H1 (cell line): ENCODE results near the gene GALNT17. TPM values are rescaled to one million over a fixed set of nuclear protein-coding genes. Genes with fewer than 3 reads are reported as not detected.

Experiments
- CTCF ChIA-PET: fragments of 300-600 bp; sonication (Branson Sonifier 250); formaldehyde crosslinking; loops from one replicate; lab custom pipeline; 2021; ENCODE audit not compliant: partially characterized antibody; lab: Charles Lee
- POLR2A ChIA-PET: fragments of 300-600 bp; sonication (Branson Sonifier 250); formaldehyde crosslinking; loops from one replicate; lab custom pipeline; 2021; ENCODE audit warnings: inconsistent platforms; ENCODE audit not compliant: partially characterized antibody; lab: Charles Lee
- DNase-seq, 2 experiments: peaks; one replicate each; pipeline versions ENCODE4 v3.0.0 to v3.0.0-alpha.2; 2010 to 2022; ENCODE audit warnings: low spot score in 2 of 2, low read depth in 1 of 2, mixed read lengths in 1 of 2
- FAIRE-seq: peaks from 2 replicates; lab custom pipeline; 2011; peaks lifted over from hg19 to GRCh38; lab: Jason Lieb, UNC
- H2AFZ ChIP-seq: 2 replicates; pipeline ENCODE4 v1.8.1; 2012; ENCODE audit warnings: low read length, inconsistent platforms
- H2AK5ac ChIP-seq: 2 replicates; pipeline ENCODE4 v1.6.1; 2013; ENCODE audit warnings: low read depth, low read length
- H2BK120ac ChIP-seq: replicated peaks from 2 replicates; pipeline ENCODE3; 2013; ENCODE audit warnings: low read depth, low read length, inconsistent platforms
- H2BK12ac ChIP-seq: 2 replicates; pipeline ENCODE4 v1.6.1; 2013; ENCODE audit warnings: low read depth, low read length
- H2BK15ac ChIP-seq: 2 replicates; pipeline ENCODE4 v1.6.1; 2013; ENCODE audit warnings: low read length
- H2BK20ac ChIP-seq: 2 replicates; pipeline ENCODE4 v1.6.1; 2013; ENCODE audit warnings: low read length
- H2BK5ac ChIP-seq: 2 replicates; pipeline ENCODE4 v1.6.1; 2013; ENCODE audit warnings: low read depth, low read length
- H3K14ac ChIP-seq: 2 replicates; pipeline ENCODE4 v1.6.1; 2013; ENCODE audit warnings: inconsistent platforms; ENCODE audit not compliant: insufficient read length
- H3K18ac ChIP-seq: 2 replicates; pipeline ENCODE4 v1.6.1; 2013; ENCODE audit warnings: low read length; ENCODE audit errors: extremely low read depth
- H3K23ac ChIP-seq: 2 replicates; pipeline ENCODE4 v1.6.1; 2013; ENCODE audit warnings: inconsistent platforms; ENCODE audit not compliant: insufficient read length
- H3K23me2 ChIP-seq: 2 replicates; pipeline ENCODE4 v1.6.1; 2013; ENCODE audit warnings: low read depth, low read length
- H3K27ac ChIP-seq: 2 replicates; pipeline ENCODE4 v1.6.1; 2011; ENCODE audit warnings: low read depth, low read length, inconsistent platforms
- H3K27me3 ChIP-seq, 4 experiments: replicated peaks in 1 of 4; 1 replicate in 1 of 4; 2 replicates in 3 of 4; pipeline versions ENCODE4 v1.6.1 to v1.8.1; 2011 to 2013; ENCODE audit warnings: low read length in 3 of 4, mild to moderate bottlenecking in 3 of 4, inconsistent platforms in 2 of 4, mixed read lengths in 2 of 4, moderate library complexity in 1 of 4; ENCODE audit not compliant: control insufficient read depth in 3 of 4, insufficient read depth in 3 of 4; ENCODE audit errors: extremely low read depth in 1 of 4
- H3K36me3 ChIP-seq, 4 experiments: 2 replicates each; pipeline versions ENCODE4 v1.6.1 to v1.8.1; 2011 to 2013; ENCODE audit warnings: mild to moderate bottlenecking in 4 of 4, low read length in 3 of 4, moderate library complexity in 2 of 4, control low read depth in 1 of 4, inconsistent platforms in 1 of 4; ENCODE audit not compliant: insufficient read depth in 4 of 4, control insufficient read depth in 2 of 4
- H3K4ac ChIP-seq: replicated peaks from 2 replicates; pipeline ENCODE3; 2013; ENCODE audit warnings: low read length, low read depth, mixed read lengths, inconsistent platforms; ENCODE audit not compliant: insufficient read length
- H3K4me1 ChIP-seq, 4 experiments: replicated peaks in 1 of 4; 1 replicate in 1 of 4; 2 replicates in 3 of 4; pipeline versions ENCODE4 v1.6.1 to v1.8.1; 2011 to 2013; ENCODE audit warnings: low read length in 3 of 4, inconsistent platforms in 2 of 4, mixed read lengths in 1 of 4; ENCODE audit not compliant: insufficient read depth in 4 of 4, control insufficient read depth in 3 of 4
- H3K4me2 ChIP-seq, 2 experiments: 2 replicates each; pipeline versions ENCODE4 v1.6.1 to v1.8.1; 2011 to 2013; ENCODE audit warnings: low read depth in 2 of 2, low read length in 2 of 2, control low read depth in 1 of 2, inconsistent platforms in 1 of 2, mild to moderate bottlenecking in 1 of 2; ENCODE audit not compliant: insufficient read depth in 1 of 2
- H3K4me3 ChIP-seq, 4 experiments: fragments of 200-600, 300-600 bp in 1 of 4; sonication (generic), shearing (Covaris generic), sonication (Bioruptor Twin) in 1 of 4; 2 replicates each; pipeline versions ENCODE4 v1.5.1 to v1.8.1; 2011 to 2016; ENCODE audit warnings: low read length in 4 of 4, low read depth in 3 of 4, control low read depth in 2 of 4, inconsistent platforms in 2 of 4, mild to moderate bottlenecking in 2 of 4, mixed read lengths in 1 of 4, moderate library complexity in 1 of 4; ENCODE audit not compliant: insufficient read depth in 2 of 4; ENCODE audit errors: extremely low read depth in 1 of 4
- H3K56ac ChIP-seq: replicated peaks from 2 replicates; pipeline ENCODE3; 2013; ENCODE audit warnings: low read depth, mild to moderate bottlenecking, mixed read lengths, low read length, inconsistent platforms; ENCODE audit not compliant: insufficient read length
- H3K79me1 ChIP-seq: 2 replicates; pipeline ENCODE4 v1.6.1; 2013; ENCODE audit warnings: low read depth, low read length, control low read depth
- H3K79me2 ChIP-seq, 2 experiments: 2 replicates each; pipeline versions ENCODE4 v1.6.1 to v1.8.1; 2012 to 2013; ENCODE audit warnings: low read length in 2 of 2, mild to moderate bottlenecking in 2 of 2, inconsistent platforms in 1 of 2; ENCODE audit not compliant: insufficient read depth in 2 of 2, control insufficient read depth in 1 of 2
- H3K9ac ChIP-seq, 4 experiments: replicated peaks in 1 of 4; 1 replicate in 1 of 4; 2 replicates in 3 of 4; pipeline versions ENCODE4 v1.6.1 to v1.8.1; 2011 to 2013; ENCODE audit warnings: low read depth in 3 of 4, low read length in 3 of 4, control low read depth in 2 of 4, mild to moderate bottlenecking in 2 of 4, moderate library complexity in 2 of 4, inconsistent platforms in 1 of 4; ENCODE audit errors: extremely low read depth in 1 of 4
- H3K9me3 ChIP-seq, 2 experiments: 2 replicates each; pipeline versions ENCODE4 v1.6.1 to v1.8.1; 2012 to 2013; ENCODE audit warnings: mild to moderate bottlenecking in 2 of 2, moderate library complexity in 2 of 2, control low read depth in 1 of 2, inconsistent platforms in 1 of 2, low read depth in 1 of 2, low read length in 1 of 2, mixed read lengths in 1 of 2; ENCODE audit not compliant: insufficient read depth in 2 of 2
- H4K20me1 ChIP-seq, 2 experiments: replicated peaks in 1 of 2; 2 replicates each; pipeline versions ENCODE3 to v1.8.1; 2011 to 2013; ENCODE audit warnings: inconsistent platforms in 2 of 2, low read length in 2 of 2, mild to moderate bottlenecking in 1 of 2; ENCODE audit not compliant: insufficient read depth in 2 of 2, control insufficient read depth in 1 of 2
- H4K5ac ChIP-seq: 2 replicates; pipeline ENCODE4 v1.6.1; 2013; ENCODE audit warnings: low read length, low read depth, mixed read lengths, inconsistent platforms; ENCODE audit not compliant: insufficient read length
- H4K8ac ChIP-seq: 2 replicates; pipeline ENCODE4 v1.8.0; 2013; ENCODE audit warnings: mild to moderate bottlenecking, moderate library complexity, low read length, inconsistent platforms; ENCODE audit not compliant: insufficient read depth; ENCODE audit errors: extremely low read depth
- H4K91ac ChIP-seq: replicated peaks from 2 replicates; pipeline ENCODE3; 2013; ENCODE audit warnings: low read length, mixed read lengths, inconsistent platforms; ENCODE audit not compliant: insufficient read length
- ATF2 ChIP-seq: IDR thresholded peaks from 2 replicates; pipeline ENCODE4 v1.6.1; 2012; ENCODE audit warnings: low read length, inconsistent platforms
- BCL11A ChIP-seq, 2 experiments: IDR thresholded peaks; one replicate each; pipeline ENCODE4 v1.6.1; 2011; ENCODE audit warnings: low read depth in 2 of 2, low read length in 2 of 2, mild to moderate bottlenecking in 2 of 2
- CHD2 ChIP-seq: IDR thresholded peaks from 2 replicates; pipeline ENCODE4 v1.6.1; 2012; ENCODE audit warnings: low read length, improper control_type of control experiment
- JUN ChIP-seq: IDR thresholded peaks from 2 replicates; pipeline ENCODE4 v1.6.1; 2011; ENCODE audit warnings: low read depth, mild to moderate bottlenecking, improper control_type of control experiment, low read length
- MAFK ChIP-seq: IDR thresholded peaks from 2 replicates; pipeline ENCODE4 v1.6.1; 2012; ENCODE audit warnings: low read depth, mild to moderate bottlenecking, improper control_type of control experiment, low read length
- NANOG ChIP-seq: IDR thresholded peaks from 2 replicates; pipeline ENCODE4 v1.6.1; 2011; ENCODE audit warnings: low read length, low read depth, mild to moderate bottlenecking, inconsistent platforms; ENCODE audit not compliant: insufficient read depth, poor library complexity, severe bottlenecking
- POLR2A ChIP-seq, 2 experiments: IDR thresholded peaks; 1 replicate in 1 of 2; 2 replicates in 1 of 2; pipeline ENCODE4 v1.6.1; 2011; ENCODE audit warnings: low read depth in 2 of 2, low read length in 2 of 2, mild to moderate bottlenecking in 2 of 2; ENCODE audit errors: control extremely low read depth in 1 of 2
- SRF ChIP-seq: IDR thresholded peaks from 2 replicates; pipeline ENCODE4 v1.6.1; 2011; ENCODE audit warnings: mild to moderate bottlenecking, low read depth, low read length, moderate library complexity
- YY1 ChIP-seq: IDR thresholded peaks from 2 replicates; pipeline ENCODE4 v1.6.1; 2011; ENCODE audit warnings: low read depth, mild to moderate bottlenecking, low read length
- WGBS, 2 experiments: shearing (Covaris generic) in 1 of 2; methylation state at CpG; one replicate each; pipeline versions ENCODE4 v1.1.6 to v1.1.7; 2013 to 2015; ENCODE audit warnings: low lambda C conversion rate in 2 of 2, mixed read lengths in 2 of 2, inconsistent platforms in 1 of 2, low coverage in 1 of 2, missing lambda C conversion rate in 1 of 2; ENCODE audit not compliant: insufficient replicate concordance in 2 of 2, insufficient coverage in 1 of 2, insufficient read length in 1 of 2; ENCODE audit errors: extremely low coverage in 1 of 2, missing lambda C conversion rate in 1 of 2; 5-methylcytosine and 5-hydroxymethylcytosine counted together
- polyA plus RNA-seq, 7 experiments: library from polyadenylated mRNA; depleted of rRNA in 3 of 7; stranded (reverse) in 5 of 7; unstranded in 2 of 7; fragments of >200 nt in 5 of 7; fragments of 200-250 nt in 2 of 7; gene quantifications; 1 replicate in 5 of 7; 2 replicates in 1 of 7; 4 replicates in 1 of 7; pipeline versions ENCODE4 v1.2.1 to v1.2.3, GENCODE V29; 2011 to 2013; ENCODE audit warnings: missing spikeins in 2 of 7, mixed read lengths in 2 of 7
- total RNA-seq: library from RNA; stranded (reverse); fragmentation: NEBNext Ultra II Directional; extraction: Animal tissue kit (Norgen Biotek cat#: 25700); gene quantifications from 2 replicates; pipeline ENCODE4 v1.2.1, GENCODE V29; 2021
- TF ChIP-seq, protein P1 (sequence below): IDR thresholded peaks from 2 replicates; pipeline ENCODE4 v1.6.1; 2011; ENCODE audit warnings: low read length, improper control_type of control experiment
- TF ChIP-seq, protein P2 (sequence below): IDR thresholded peaks from 2 replicates; pipeline ENCODE4 v1.6.1; 2012; ENCODE audit warnings: inconsistent platforms

Gene GALNT17
- total and polyA plus RNA-seq, 2 of the 8 experiments (the other 6 are each of a cell fraction or from before 2014, with no cell fraction given), result 37.7 to 47.0 TPM

- CTCF ChIA-PET, result interaction anchor here (0.7 to 2.0 kb wide), 4 partner anchors 9 to 18 kb away, joined by 3 to 8 read pairs (median 6); no protein-coding TSS in a partner anchor
- Histone ChIP-seq H2AFZ (no peak overlapping the region), H3K4me3 (no peak overlapping the region), H3K56ac (no peak overlapping the region)
- TF ChIP-seq JUN (no peak), POLR2A (IDR thresholded peaks at IDR 0.05; ENCODE audit: control extremely low read depth in 1 of 2, low read depth in 2 of 2, low read length in 2 of 2) (no peak), NANOG (no peak), MAFK (no peak), YY1 (no peak), BCL11A (IDR thresholded peaks at IDR 0.05; ENCODE audit: low read depth in 2 of 2, low read length in 2 of 2) (no peak), ATF2 (no peak), SRF (no peak), CHD2 (no peak)
- TF ChIP-seq, protein P1, sequence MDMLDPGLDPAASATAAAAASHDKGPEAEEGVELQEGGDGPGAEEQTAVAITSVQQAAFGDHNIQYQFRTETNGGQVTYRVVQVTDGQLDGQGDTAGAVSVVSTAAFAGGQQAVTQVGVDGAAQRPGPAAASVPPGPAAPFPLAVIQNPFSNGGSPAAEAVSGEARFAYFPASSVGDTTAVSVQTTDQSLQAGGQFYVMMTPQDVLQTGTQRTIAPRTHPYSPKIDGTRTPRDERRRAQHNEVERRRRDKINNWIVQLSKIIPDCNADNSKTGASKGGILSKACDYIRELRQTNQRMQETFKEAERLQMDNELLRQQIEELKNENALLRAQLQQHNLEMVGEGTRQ, result no peak
- TF ChIP-seq, protein P2, sequence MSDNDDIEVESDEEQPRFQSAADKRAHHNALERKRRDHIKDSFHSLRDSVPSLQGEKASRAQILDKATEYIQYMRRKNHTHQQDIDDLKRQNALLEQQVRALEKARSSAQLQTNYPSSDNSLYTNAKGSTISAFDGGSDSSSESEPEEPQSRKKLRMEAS, result no peak
- TF ChIP-seq, all 59 proteins: peak for 0
- H3K27ac ChIP-seq, result no peak overlapping the region
- H2BK120ac ChIP-seq, result no peak overlapping the region
- no peaks in the 10 kb centered on the region for H3K79me2 ChIP-seq
- no peaks in the 10 kb centered on the region for H3K27me3 ChIP-seq
- DNase-seq (no peak), FAIRE-seq (no peak)
- H3K18ac ChIP-seq, result no peak overlapping the region
- H3K23ac ChIP-seq, result no peak overlapping the region
- H3K4me2 ChIP-seq, result no peak overlapping the region
- no peaks in the 10 kb centered on the region for H3K79me1 ChIP-seq
- H3K4ac ChIP-seq, result no peak overlapping the region
- no peak overlapping the region for H4K5ac ChIP-seq
- no peak overlapping the region for H2BK20ac ChIP-seq
- H4K20me1 ChIP-seq, result no peaks in the 10 kb centered on the region
- H3K36me3 ChIP-seq, result no peaks in the 10 kb centered on the region
- no peak overlapping the region for H3K9ac ChIP-seq
- H2AK5ac ChIP-seq, result no peak overlapping the region
- no peaks in the 10 kb centered on the region for H3K9me3 ChIP-seq
- 92% methylated on average over 1 of the region's 1 CpG; no CpG with 5 or more reads in 1 of the 2 experiments for WGBS, 2 experiments
- no peak overlapping the region for H4K91ac ChIP-seq
- no peak overlapping the region for H3K14ac ChIP-seq
- no peak overlapping the region for H2BK12ac ChIP-seq
- no peaks in the 10 kb centered on the region for H3K23me2 ChIP-seq
- POLR2A ChIA-PET, result interaction anchor here (1.2 kb wide), 1 partner anchor 14 kb away, joined by 6 read pairs; no protein-coding TSS in a partner anchor
- no peak overlapping the region for H2BK5ac ChIP-seq
- no peaks in the 10 kb centered on the region for H3K4me1 ChIP-seq
- H4K8ac ChIP-seq, result no peak overlapping the region
- no peak overlapping the region for H2BK15ac ChIP-seq
Observed at GRCh38 chr7:71668572-71668971, 536.6 kb downstream of the GALNT17 start.
